Testis (tissue), 3 donors: Measurements from ENCODE around the gene COL6A1. TPM values are rescaled to one million over a fixed set of nuclear protein-coding genes. Genes with fewer than 3 reads are reported as not detected.
A peak's percentile ranks its signal among the peaks of the same experiment; 100 is the strongest.
"Not testable (repeated sequence)": the region's sequence is repeated elsewhere in the genome, so short reads cannot be mapped to it uniquely, and the experiment has no call there.

Source experiments
- DNase-seq: peaks from one replicate; pipeline ENCODE4 v3.0.0-alpha.2; 2019
- H3K27ac ChIP-seq, 2 donors: fragments of 200-600 bp; sonication (generic); one replicate each; pipeline ENCODE4 v1.5.1; 2019
- H3K27me3 ChIP-seq: fragments of 200-600 bp; sonication (generic); one replicate; pipeline ENCODE4 v1.5.1; 2019
- H3K36me3 ChIP-seq: fragments of 200-600 bp; sonication (generic); one replicate; pipeline ENCODE4 v1.5.1; 2017; ENCODE audit warnings: low read depth; ENCODE audit errors: missing control alignments
- H3K4me1 ChIP-seq: fragments of 200-600 bp; sonication (generic); one replicate; pipeline ENCODE4 v1.5.1; 2019
- H3K4me3 ChIP-seq, 2 donors: fragments of 200-600 bp; sonication (generic); one replicate each; pipeline ENCODE4 v1.5.1; 2017 to 2019
- H3K9me3 ChIP-seq: fragments of 200-600 bp; sonication (generic); one replicate; pipeline ENCODE4 v1.5.1; 2017
- CTCF ChIP-seq, 3 experiments: fragments of 450-650 bp in 2 of 3; fragments of 200-600 bp in 1 of 3; sonication (generic) in 1 of 3; IDR thresholded peaks; one replicate each; pipeline ENCODE4 v1.5.1; 2016 to 2019; ENCODE audit warnings: antibody characterized with exemption in 3 of 3, mild to moderate bottlenecking in 2 of 3, moderate library complexity in 1 of 3
- POLR2A ChIP-seq: fragments of 450-650 bp; IDR thresholded peaks from one replicate; pipeline ENCODE4 v1.6.1; 2017; ENCODE audit warnings: antibody characterized with exemption, mild to moderate bottlenecking, moderate library complexity
- WGBS, 2 donors: methylation state at CpG; one replicate each; pipeline ENCODE4 v1.1.5; 2018; 5-methylcytosine and 5-hydroxymethylcytosine counted together
- intact Hi-C: fragments of 100-400 bp; cut with DNase I; formaldehyde crosslinking; loops from one replicate; pipeline ENCODE4 v1.15.1; 2023; ENCODE audit warnings: low total_unique reads
- polyA plus RNA-seq: library from polyadenylated mRNA; stranded (reverse); fragments of 350-450 nt; fragmentation: Illumina TruSeq; extraction: RNeasy Lipid Tissue Mini Kit (QIAGEN cat#74804); gene quantifications from one replicate; pipeline ENCODE4 v1.2.3, GENCODE V29; 2014; ENCODE audit warnings: low read depth, low replicate concordance; ENCODE audit not compliant: insufficient read depth
- total RNA-seq, 2 donors: library from RNA; depleted of rRNA; stranded (reverse); fragments of >200 nt; gene quantifications; one replicate each; pipeline ENCODE4 v1.2.3, GENCODE V29; 2016

The COL6A1 gene
- total and polyA plus RNA-seq, 3 donors from 2014 or later: 166 to 197 (median 178) TPM

DNA sequence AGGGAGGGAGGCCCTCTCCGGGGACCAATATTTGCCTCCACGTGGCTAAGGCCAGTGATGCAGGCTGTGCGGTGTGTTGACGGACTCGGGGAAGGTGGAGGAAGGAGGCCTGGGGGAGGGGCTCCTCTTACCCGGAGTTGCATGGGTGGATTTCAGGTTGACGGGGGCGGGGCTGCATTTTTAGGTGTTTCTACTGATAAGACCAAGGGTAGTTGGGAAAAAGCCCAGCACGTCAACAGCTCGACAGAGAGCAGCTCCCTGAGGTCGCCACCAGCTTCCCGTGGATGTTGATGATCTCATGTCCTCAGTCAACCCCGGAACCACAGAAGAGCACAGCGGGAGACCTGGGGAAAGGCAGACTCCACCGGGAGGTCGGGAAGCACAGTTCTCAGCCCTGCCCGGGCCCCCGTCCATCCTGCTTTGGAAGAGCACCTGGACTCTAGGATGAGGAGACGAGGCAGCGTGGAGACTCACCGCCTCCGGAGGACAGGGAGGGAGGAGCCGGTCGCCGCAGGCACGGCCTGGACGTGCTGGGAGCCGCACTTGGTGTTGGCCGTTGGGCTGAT is 32.9 kb upstream of the COL6A1 start:
- no peak for DNase-seq
- Histone ChIP-seq H3K9me3 (no peaks in the 10 kb centered on the region), H3K4me3 (no peak overlapping the region), H3K4me1 (peaks cover 9% of the 10 kb centered on the region), H3K27ac (no peak overlapping the region), H3K36me3 (no peaks in the 10 kb centered on the region), H3K27me3 (no peaks in the 10 kb centered on the region)
- TF ChIP-seq POLR2A: no peak
- TF ChIP-seq CTCF (IDR thresholded peaks at IDR 0.05): no peak
- intact Hi-C loops: no loop called here
- 80 to 85% methylated on average over 29 of the region's 29 CpGs for WGBS, 2 donors

DNA sequence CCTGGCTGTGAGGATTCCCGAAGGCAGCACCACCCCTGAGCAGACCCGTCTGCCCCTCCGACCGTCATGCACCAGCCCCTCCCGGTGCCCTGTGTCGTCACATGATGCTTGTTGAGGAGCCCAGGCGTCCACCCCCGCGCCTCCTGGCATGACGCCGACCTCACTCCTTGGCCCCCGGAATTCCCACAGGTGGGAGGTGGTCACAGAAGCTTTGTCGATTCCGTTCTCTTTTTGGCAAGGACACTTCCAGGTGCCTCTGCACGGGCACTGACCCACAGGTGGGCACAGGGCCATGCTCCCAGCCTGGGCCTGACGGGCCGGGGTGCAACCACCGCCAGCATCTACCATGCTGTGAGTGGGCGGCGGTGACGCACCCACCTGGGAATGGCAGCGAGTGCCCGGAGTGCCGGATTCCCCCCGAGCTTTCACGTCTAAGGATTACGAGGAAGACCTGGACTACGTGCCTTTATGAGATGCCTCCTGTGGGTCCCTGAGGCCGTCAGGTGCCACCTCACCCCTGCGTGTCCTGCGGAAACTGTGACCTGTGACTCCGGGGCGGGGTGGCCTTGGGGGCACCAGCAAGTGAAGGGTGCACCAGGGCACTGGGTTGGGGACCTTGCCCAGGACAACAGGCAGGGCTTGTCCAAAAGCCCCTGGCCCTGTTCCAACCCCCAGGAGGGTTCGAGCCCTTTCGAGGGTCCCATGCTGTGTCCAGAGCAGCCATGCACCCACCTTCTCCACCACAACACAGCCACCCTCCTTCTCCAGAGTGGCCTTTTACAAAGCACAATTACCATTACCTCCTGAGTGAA is 31.4 kb upstream of the COL6A1 start:
- Histone ChIP-seq H3K36me3 (no peaks in the 10 kb centered on the region), H3K4me1 (peaks cover 9% of the 10 kb centered on the region), H3K9me3 (no peaks in the 10 kb centered on the region), H3K27me3 (no peaks in the 10 kb centered on the region), H3K4me3 (no peak overlapping the region), H3K27ac (no peak overlapping the region)
- TF ChIP-seq CTCF (IDR thresholded peaks at IDR 0.05) (no peak), POLR2A (no peak)
- 71 to 78% methylated on average over 9 to 35 of the region's 35 CpGs for WGBS, 2 donors
- intact Hi-C loops: no loop called here
- DNase-seq: no peak

- H3K27ac ChIP-seq: no peak overlapping the region
- H3K4me1 ChIP-seq: peaks cover 9% of the 10 kb centered on the region
- H3K9me3 ChIP-seq: no peaks in the 10 kb centered on the region
- intact Hi-C loops: no loop called here
- WGBS, 2 donors: 49 to 60% methylated on average over 21 of the region's 21 CpGs
- no peaks in the 10 kb centered on the region for H3K27me3 ChIP-seq
- no peaks in the 10 kb centered on the region for H3K36me3 ChIP-seq
- DNase-seq: peak; percentile 62
- H3K4me3 ChIP-seq: no peak overlapping the region
- TF ChIP-seq CTCF (IDR thresholded peaks at IDR 0.05) (no peak), POLR2A (no peak)
Observed at GRCh38 chr21:45950740-45951515, 30.6 kb upstream of the COL6A1 start.

GRCh38 chr21:45951676-45952075 is 29.9 kb upstream of the COL6A1 start:
- DNase-seq: no peak
- H3K36me3 ChIP-seq: no peaks in the 10 kb centered on the region
- H3K4me1 ChIP-seq: peaks cover 9% of the 10 kb centered on the region
- H3K9me3 ChIP-seq: no peaks in the 10 kb centered on the region
- no peaks in the 10 kb centered on the region for H3K27me3 ChIP-seq
- no peak for TF ChIP-seq POLR2A
- no peak for TF ChIP-seq CTCF (IDR thresholded peaks at IDR 0.05)
- no peak overlapping the region for H3K4me3 ChIP-seq
- no peak overlapping the region for H3K27ac ChIP-seq
- 84 to 87% methylated on average over 15 of the region's 15 CpGs for WGBS, 2 donors
- intact Hi-C loops: no loop called here

DNA sequence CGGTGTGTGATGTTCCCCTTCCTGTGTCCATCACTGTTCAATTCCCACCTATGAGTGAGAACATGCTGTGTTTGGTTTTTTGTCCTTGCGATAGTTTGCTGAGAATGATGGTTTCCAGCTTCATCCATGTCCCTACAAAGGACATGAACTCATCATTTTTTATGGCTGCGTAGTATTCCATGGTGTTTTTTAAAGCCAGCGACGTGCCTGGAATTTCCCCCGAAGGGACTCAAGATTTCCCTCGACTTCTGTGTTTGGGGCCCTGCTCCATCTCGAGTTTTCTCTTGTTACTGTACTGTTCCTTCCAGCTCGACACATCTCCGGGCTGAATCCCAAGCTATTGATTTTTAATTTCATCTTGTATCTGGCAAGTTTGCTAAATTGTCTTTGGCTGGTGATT is 29.0 kb upstream of the COL6A1 start:
- H3K36me3 ChIP-seq, H3K9me3 ChIP-seq, H3K4me3 ChIP-seq, intact Hi-C loops, H3K27me3 ChIP-seq, H3K4me1 ChIP-seq, DNase-seq: not testable (repeated sequence)
- peak overlapping the region in 1 of 2 donors; percentile 83 for H3K27ac ChIP-seq
- 90 to 92% methylated on average over 10 of the region's 10 CpGs for WGBS, 2 donors
